ENCODE measurements around the gene AOPEP.

GRCh38 chr9:94911211-94911610 lies 184.7 kb downstream of the AOPEP start:
- no peak for TF ChIP-seq POLR2A (IDR thresholded peaks at IDR 0.05)
- TF ChIP-seq, protein P1, sequence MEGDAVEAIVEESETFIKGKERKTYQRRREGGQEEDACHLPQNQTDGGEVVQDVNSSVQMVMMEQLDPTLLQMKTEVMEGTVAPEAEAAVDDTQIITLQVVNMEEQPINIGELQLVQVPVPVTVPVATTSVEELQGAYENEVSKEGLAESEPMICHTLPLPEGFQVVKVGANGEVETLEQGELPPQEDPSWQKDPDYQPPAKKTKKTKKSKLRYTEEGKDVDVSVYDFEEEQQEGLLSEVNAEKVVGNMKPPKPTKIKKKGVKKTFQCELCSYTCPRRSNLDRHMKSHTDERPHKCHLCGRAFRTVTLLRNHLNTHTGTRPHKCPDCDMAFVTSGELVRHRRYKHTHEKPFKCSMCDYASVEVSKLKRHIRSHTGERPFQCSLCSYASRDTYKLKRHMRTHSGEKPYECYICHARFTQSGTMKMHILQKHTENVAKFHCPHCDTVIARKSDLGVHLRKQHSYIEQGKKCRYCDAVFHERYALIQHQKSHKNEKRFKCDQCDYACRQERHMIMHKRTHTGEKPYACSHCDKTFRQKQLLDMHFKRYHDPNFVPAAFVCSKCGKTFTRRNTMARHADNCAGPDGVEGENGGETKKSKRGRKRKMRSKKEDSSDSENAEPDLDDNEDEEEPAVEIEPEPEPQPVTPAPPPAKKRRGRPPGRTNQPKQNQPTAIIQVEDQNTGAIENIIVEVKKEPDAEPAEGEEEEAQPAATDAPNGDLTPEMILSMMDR (IDR thresholded peaks at IDR 0.05) = no peak
